ENCODE measurements around the gene CDH11. TPM values are rescaled to one million over a fixed set of nuclear protein-coding genes. Genes with fewer than 3 reads are reported as not detected.

Gene CDH11
- polyA plus RNA-seq, 1 donor (not counting 4 experiments of a cell fraction or from before 2014, with no cell fraction given) = 36.8 TPM

DNA sequence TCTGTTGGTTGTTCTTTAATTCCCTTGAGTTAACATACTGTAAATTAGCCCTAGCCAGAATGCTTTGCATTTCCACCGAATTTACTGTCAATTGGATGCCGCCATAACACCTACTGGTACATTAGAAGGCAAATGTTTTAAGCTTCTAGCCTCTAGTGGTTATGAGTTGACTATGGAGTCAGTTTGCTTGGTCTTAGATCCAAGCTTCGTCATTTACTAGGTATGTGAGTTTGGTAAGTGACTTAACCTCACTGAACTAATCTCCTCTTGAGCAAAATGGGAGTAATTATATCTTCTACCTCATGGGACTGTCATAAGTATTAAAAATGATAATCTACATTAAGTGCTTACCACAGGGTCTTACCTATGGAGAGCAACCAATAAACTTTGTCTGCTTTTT, 20.4 kb upstream of the CDH11 start:
- Histone ChIP-seq H3K9me3 (ENCODE audit: control insufficient read depth, low read depth, low read length) (no peaks in the 10 kb centered on the region), H3K27me3 (ENCODE audit: control insufficient read depth, extremely low read depth, insufficient read depth, low read length) (no peaks in the 10 kb centered on the region), H2AFZ (ENCODE audit: control insufficient read depth, low read length) (no peak overlapping the region), H3K79me2 (ENCODE audit: control insufficient read depth, insufficient read depth, low read length) (no peaks in the 10 kb centered on the region), H3K9me1 (ENCODE audit: control insufficient read depth, extremely low read depth, insufficient read depth, low read length) (no peaks in the 10 kb centered on the region), H3K4me3 (ENCODE audit: control insufficient read depth in 2 of 3, extremely low read depth in 1 of 3, insufficient read depth in 2 of 3, low read depth in 1 of 3, low read length in 3 of 3) (no peak overlapping the region), H3K4me2 (ENCODE audit: control insufficient read depth, extremely low read depth, insufficient read depth, low read depth, low read length) (no peak overlapping the region), H3K36me3 (ENCODE audit: control insufficient read depth in 2 of 2, extremely low read depth in 1 of 2, insufficient read depth in 2 of 2, low read length in 2 of 2) (no peaks in the 10 kb centered on the region), H3K4me1 (ENCODE audit: control insufficient read depth, extremely low read depth, insufficient read depth, low read length) (no peaks in the 10 kb centered on the region), H3K9ac (ENCODE audit: control insufficient read depth, extremely low read depth, insufficient read depth, low read length) (no peak overlapping the region), H3K27ac (ENCODE audit: control insufficient read depth, insufficient read depth, low read length) (no peak overlapping the region), H4K20me1 (ENCODE audit: control insufficient read depth, extremely low read depth, insufficient read depth, low read length) (no peaks in the 10 kb centered on the region)
- FAIRE-seq (no peak), DNase-seq (ENCODE audit: low read depth, low spot score) (no peak)
- dilution Hi-C loops (cut with MboI; ENCODE audit: extremely low pct_ligation_motif_present, low sequenced_read_pairs) = no loop called here
- TF ChIP-seq, protein P1, sequence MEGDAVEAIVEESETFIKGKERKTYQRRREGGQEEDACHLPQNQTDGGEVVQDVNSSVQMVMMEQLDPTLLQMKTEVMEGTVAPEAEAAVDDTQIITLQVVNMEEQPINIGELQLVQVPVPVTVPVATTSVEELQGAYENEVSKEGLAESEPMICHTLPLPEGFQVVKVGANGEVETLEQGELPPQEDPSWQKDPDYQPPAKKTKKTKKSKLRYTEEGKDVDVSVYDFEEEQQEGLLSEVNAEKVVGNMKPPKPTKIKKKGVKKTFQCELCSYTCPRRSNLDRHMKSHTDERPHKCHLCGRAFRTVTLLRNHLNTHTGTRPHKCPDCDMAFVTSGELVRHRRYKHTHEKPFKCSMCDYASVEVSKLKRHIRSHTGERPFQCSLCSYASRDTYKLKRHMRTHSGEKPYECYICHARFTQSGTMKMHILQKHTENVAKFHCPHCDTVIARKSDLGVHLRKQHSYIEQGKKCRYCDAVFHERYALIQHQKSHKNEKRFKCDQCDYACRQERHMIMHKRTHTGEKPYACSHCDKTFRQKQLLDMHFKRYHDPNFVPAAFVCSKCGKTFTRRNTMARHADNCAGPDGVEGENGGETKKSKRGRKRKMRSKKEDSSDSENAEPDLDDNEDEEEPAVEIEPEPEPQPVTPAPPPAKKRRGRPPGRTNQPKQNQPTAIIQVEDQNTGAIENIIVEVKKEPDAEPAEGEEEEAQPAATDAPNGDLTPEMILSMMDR (optimal IDR thresholded peaks at IDR 0.05 in 1 of 3, IDR thresholded peaks at IDR 0.05 in 1 of 3, conservative IDR thresholded peaks at IDR 0.05 in 1 of 3; ENCODE audit: extremely low read depth in 1 of 3, insufficient read depth in 2 of 3, low read length in 3 of 3) = no peak
- no peak for TF ChIP-seq EZH2 (IDR thresholded peaks at IDR 0.05; ENCODE audit: low read length)

DNA sequence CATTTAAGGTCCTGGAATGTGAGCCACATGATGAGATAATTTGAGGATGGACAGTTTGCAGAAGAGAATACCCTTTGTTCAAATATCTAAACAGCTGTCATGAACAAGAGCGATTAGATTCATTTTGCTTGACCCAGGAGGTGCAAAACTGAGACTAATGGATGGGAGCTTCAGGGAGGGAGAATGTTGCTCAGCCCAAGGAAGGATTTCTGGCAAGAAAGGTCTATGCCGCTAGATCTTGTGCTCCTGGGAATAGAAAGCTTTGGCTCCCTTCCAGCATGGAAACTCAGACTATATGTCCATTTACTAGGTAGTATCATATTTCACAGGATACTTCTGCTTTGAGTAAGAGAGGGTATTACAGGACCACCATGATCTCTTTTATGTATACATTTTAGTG, 14.8 kb upstream of the CDH11 start:
- no peak overlapping the region for H3K9ac ChIP-seq (ENCODE audit: control insufficient read depth, extremely low read depth, insufficient read depth, low read length)
- H3K27me3 ChIP-seq (ENCODE audit: control insufficient read depth, extremely low read depth, insufficient read depth, low read length) = no peaks in the 10 kb centered on the region
- H2AFZ ChIP-seq (ENCODE audit: control insufficient read depth, low read length) = no peak overlapping the region
- H3K79me2 ChIP-seq (ENCODE audit: control insufficient read depth, insufficient read depth, low read length) = no peaks in the 10 kb centered on the region
- H3K9me1 ChIP-seq (ENCODE audit: control insufficient read depth, extremely low read depth, insufficient read depth, low read length) = no peaks in the 10 kb centered on the region
- no peak overlapping the region for H3K27ac ChIP-seq (ENCODE audit: control insufficient read depth, insufficient read depth, low read length)
- no peaks in the 10 kb centered on the region for H4K20me1 ChIP-seq (ENCODE audit: control insufficient read depth, extremely low read depth, insufficient read depth, low read length)
- dilution Hi-C loops (cut with MboI; ENCODE audit: extremely low pct_ligation_motif_present, low sequenced_read_pairs) = no loop called here
- H3K4me2 ChIP-seq (ENCODE audit: control insufficient read depth, extremely low read depth, insufficient read depth, low read depth, low read length) = no peak overlapping the region
- DNase-seq (ENCODE audit: low read depth, low spot score) (no peak), FAIRE-seq (no peak)
- no peaks in the 10 kb centered on the region for H3K4me1 ChIP-seq (ENCODE audit: control insufficient read depth, extremely low read depth, insufficient read depth, low read length)
- no peaks in the 10 kb centered on the region for H3K9me3 ChIP-seq (ENCODE audit: control insufficient read depth, low read depth, low read length)
- no peak overlapping the region for H3K4me3 ChIP-seq (ENCODE audit: control insufficient read depth in 2 of 3, extremely low read depth in 1 of 3, insufficient read depth in 2 of 3, low read depth in 1 of 3, low read length in 3 of 3)
- TF ChIP-seq, protein P1 (optimal IDR thresholded peaks at IDR 0.05 in 1 of 3, IDR thresholded peaks at IDR 0.05 in 1 of 3, conservative IDR thresholded peaks at IDR 0.05 in 1 of 3; ENCODE audit: extremely low read depth in 1 of 3, insufficient read depth in 2 of 3, low read length in 3 of 3) = no peak
- TF ChIP-seq EZH2 (IDR thresholded peaks at IDR 0.05; ENCODE audit: low read length) = no peak
- H3K36me3 ChIP-seq (ENCODE audit: control insufficient read depth in 2 of 2, extremely low read depth in 1 of 2, insufficient read depth in 2 of 2, low read length in 2 of 2) = no peaks in the 10 kb centered on the region
